Testis (tissue), 2 donors: ENCODE results near the gene PTGIR.

Experiments
- POLR2A ChIP-seq: fragments of 450-650 bp; IDR thresholded peaks from one replicate; pipeline ENCODE4 v1.6.1; 2017; ENCODE audit warnings: antibody characterized with exemption, mild to moderate bottlenecking, moderate library complexity
- TF ChIP-seq, protein P1 (sequence below), 3 experiments: fragments of 450-650 bp in 2 of 3; fragments of 200-600 bp in 1 of 3; sonication (generic) in 1 of 3; IDR thresholded peaks; one replicate each; pipeline ENCODE4 v1.5.1; 2016 to 2019; ENCODE audit warnings: antibody characterized with exemption in 3 of 3, mild to moderate bottlenecking in 2 of 3, moderate library complexity in 1 of 3

DNA sequence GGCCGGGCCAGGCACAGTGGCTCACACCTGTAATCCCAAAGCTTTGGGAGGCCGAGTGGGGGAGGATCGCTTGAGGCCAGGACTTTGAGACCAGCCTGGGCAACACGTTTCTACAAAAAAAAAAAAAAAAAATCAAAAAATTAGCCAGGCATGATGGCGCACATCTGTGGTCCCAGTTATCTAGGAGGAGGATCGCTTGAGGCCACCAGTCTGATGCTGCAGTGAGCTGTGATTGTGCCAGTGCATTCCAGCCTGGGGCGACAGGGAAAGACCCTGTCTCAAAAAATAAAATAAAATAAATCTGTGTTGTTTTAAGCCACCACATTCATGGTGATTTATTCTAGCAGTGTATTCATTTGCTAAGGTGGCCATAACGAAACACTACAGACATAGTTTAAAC, 40.2 kb upstream of the PTGIR start:
- TF ChIP-seq, protein P1, sequence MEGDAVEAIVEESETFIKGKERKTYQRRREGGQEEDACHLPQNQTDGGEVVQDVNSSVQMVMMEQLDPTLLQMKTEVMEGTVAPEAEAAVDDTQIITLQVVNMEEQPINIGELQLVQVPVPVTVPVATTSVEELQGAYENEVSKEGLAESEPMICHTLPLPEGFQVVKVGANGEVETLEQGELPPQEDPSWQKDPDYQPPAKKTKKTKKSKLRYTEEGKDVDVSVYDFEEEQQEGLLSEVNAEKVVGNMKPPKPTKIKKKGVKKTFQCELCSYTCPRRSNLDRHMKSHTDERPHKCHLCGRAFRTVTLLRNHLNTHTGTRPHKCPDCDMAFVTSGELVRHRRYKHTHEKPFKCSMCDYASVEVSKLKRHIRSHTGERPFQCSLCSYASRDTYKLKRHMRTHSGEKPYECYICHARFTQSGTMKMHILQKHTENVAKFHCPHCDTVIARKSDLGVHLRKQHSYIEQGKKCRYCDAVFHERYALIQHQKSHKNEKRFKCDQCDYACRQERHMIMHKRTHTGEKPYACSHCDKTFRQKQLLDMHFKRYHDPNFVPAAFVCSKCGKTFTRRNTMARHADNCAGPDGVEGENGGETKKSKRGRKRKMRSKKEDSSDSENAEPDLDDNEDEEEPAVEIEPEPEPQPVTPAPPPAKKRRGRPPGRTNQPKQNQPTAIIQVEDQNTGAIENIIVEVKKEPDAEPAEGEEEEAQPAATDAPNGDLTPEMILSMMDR (IDR thresholded peaks at IDR 0.05), result no peak
- TF ChIP-seq POLR2A, result no peak
